HG03378 (cell line): ENCODE measurements around the gene HOXD9.
A peak's percentile ranks its signal among the peaks of the same experiment; 100 is the strongest.

ENCODE experiments used
- ATAC-seq: cut with Tn5 transposase; IDR thresholded peaks from one replicate; pipeline ENCODE4 v1.9.1; 2021; ENCODE audit warnings: mild to moderate bottlenecking, moderate library complexity; ENCODE audit not compliant: unreplicated experiment

Gene HOXD9

GRCh38 chr2:176085861-176086771 lies 36.4 kb upstream of the HOXD9 start:
- no peak for ATAC-seq

DNA sequence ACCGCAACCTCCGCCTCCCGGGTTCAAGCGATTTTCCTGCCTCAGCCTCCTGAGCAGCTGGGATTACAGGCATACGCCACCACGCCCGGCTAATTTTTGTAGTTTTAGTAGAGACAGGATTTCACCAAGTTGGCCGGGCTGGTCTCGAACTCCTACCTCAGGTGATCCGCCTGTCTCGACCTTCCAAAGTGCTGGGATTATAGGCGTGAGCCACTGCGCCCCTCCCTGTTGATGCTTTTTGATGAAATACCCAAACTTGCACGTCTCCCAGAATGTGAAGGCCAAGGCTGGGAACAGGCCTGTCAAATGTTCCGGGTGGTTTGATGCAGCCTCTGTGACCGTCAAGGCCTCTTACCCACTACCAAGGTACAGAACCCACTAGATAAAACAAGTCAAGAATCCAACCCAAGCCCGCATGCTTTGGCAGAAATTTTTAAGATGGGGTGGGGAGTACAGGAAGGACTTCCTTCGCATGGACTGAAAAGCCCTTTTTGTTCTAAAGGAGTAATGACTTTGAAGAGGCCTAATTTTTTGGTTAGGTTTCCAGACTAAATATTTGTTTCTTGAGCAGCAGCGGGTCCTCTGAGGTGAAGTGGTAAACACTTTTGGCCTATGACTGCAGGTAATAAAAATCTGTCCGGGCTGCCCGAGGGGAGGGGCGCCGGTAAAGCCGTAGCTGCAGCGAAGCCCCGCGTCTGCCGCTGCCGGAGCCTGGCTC lies 35.0 kb upstream of the HOXD9 start:
- no peak for ATAC-seq

GRCh38 chr2:176088048-176088936 lies 34.2 kb upstream of the HOXD9 start:
- no peak for ATAC-seq

- ATAC-seq: no peak
Observed at GRCh38 chr2:176088937-176089842, 33.3 kb upstream of the HOXD9 start.

DNA sequence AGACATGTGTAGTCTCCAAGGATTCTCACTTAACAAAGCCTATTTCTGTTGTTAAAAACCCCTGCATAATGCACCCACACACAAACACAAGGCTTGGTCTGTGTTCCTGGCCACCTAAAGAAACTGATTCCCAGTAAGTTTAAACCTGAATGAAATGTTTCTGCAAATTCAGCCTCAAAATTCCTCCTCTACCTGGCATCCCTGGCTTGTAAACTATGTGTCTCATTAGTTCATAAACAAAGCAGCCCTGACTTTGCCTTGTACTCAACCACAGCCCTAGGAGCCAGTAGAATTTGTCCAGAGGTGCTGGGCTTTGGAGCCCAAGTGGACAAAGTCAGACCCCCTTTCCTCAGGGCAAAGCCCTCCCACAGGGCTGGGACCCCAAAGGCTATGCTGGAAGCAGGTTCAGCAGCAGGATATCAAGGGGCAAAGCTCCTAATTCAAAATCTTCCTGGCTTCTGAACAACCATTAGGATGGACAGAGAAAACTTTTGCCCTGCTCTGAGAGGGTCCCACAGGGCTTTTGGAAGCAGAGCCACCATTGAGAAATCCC lies 32.6 kb upstream of the HOXD9 start:
- no peak for ATAC-seq

GRCh38 chr2:176090862-176091261 lies 31.7 kb upstream of the HOXD9 start:
- no peak for ATAC-seq

- no peak for ATAC-seq
Observed at GRCh38 chr2:176091329-176092258, 30.9 kb upstream of the HOXD9 start.

DNA sequence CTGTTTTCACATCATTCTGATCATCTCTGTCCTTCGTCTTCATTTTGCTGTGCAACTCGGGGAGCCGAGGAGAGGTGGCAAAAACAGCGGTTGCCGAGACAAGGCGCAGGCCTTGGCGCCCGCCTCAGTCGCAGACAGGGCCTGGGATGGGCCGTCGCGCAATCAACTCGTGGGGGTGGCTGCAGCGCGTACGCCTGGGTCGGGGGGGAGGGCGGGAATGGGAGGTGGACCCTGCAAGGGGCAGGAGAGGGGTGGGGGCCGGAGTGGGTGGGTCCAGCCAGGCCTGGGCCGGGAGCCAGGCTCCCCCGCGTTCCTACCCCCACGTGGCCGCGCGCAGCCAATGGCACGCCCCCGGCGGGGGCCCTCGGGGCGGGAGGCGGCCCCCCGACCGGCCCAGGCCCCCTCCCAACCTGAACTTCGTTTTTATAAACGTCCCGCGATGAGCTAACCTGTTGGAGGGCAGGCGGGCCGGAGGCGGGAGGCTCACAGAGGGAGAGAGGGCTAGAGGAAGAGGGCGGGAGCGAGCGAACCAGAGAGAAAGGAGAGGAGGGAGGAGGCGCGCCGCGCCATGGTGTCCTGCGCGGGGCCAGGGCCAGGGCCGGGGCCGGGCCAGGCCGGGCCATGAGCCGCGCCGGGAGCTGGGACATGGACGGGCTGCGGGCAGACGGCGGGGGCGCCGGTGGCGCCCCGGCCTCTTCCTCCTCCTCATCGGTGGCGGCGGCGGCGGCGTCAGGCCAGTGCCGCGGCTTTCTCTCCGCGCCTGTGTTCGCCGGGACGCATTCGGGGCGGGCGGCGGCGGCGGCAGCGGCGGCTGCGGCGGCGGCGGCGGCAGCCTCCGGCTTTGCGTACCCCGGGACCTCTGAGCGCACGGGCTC lies 30.0 kb upstream of the HOXD9 start, which contains the start of gene HOXD13:
HOXD13 (plus strand) TSS at position 452 of the 875 bp plus-strand sequence; CDS start at position 622, 170 bp downstream.
- ATAC-seq: no peak

GRCh38 chr2:176093145-176093897 lies 29.2 kb upstream of the HOXD9 start:
- ATAC-seq: no peak

DNA sequence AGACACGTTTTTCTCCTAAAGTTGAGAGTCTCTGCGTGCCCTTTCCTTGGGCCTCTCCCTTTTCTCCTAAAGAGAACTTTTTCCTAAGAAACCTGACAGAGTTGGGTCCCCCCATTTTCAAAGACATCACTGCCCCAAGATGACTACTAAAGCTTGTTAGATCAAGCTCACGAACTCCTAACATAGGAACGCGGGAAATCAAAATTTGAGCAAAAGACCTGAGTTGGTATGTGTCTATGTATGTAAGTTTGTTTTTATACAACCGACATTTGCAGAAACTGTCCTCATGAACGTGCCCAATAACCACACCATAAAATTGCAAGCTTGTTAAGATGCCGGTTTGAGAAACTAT lies 28.6 kb upstream of the HOXD9 start:
- no peak for ATAC-seq

GRCh38 chr2:176094349-176094748 lies 28.2 kb upstream of the HOXD9 start:
- ATAC-seq: no peak

GRCh38 chr2:176095421-176095820 lies 27.1 kb upstream of the HOXD9 start:
- no peak for ATAC-seq

- no peak for ATAC-seq
Observed at GRCh38 chr2:176096243-176096985, 26.1 kb upstream of the HOXD9 start.

DNA sequence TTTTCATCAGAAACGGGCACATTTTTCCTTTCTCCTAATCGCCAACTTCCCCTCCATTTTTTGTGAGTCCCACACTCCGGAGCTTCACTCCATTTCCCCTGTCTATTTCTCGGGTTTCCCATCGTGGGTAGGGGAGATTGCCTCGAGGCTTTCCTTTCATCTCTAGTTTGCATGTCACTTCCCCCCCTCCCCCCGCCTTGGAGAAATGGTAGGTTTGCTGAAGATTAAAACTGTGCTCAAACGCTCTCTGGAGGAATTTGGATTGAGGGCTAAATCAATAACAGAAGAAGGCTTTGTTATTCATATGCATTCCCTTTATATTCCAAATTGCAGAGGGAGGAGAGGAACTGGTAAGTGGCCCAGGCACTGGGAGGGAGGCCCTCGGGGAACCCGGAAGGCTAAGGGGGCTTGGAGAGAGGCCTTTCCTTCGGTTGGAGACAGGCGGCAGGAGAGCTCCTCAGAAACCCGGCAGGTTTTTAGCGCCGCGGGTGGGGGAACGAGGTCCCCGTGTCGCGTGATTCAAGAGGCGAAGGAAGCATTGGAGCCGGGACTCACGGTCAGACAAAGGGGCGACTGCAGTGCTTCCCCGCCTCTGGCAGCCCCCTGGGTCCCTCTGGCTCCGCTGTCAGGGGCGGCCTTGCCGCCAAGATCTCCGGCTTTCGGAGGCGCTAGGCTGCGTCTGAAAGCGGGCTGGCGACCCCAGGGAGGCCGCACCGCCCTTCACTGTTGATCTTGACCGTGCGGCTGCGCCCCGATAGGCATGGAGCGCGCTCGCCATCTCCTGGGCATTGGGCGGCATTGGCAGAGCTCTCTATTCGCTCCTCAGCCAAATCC lies 25.3 kb upstream of the HOXD9 start:
- peak; percentile 71 for ATAC-seq

- ATAC-seq: no peak
Observed at GRCh38 chr2:176097820-176098365, 24.6 kb upstream of the HOXD9 start.
